Fibroblast of skin of left biceps (primary cell): ENCODE results near the gene FTL.

Experiments used
- DNase-seq, 2 experiments: peaks; one replicate each; pipeline ENCODE4 v3.0.0-alpha.2; 2013; ENCODE audit warnings: low read depth in 2 of 2

FTL gene

GRCh38 chr19:48945817-48946216 lies 19.3 kb upstream of the FTL start:
- DNase-seq, result no peak

DNA sequence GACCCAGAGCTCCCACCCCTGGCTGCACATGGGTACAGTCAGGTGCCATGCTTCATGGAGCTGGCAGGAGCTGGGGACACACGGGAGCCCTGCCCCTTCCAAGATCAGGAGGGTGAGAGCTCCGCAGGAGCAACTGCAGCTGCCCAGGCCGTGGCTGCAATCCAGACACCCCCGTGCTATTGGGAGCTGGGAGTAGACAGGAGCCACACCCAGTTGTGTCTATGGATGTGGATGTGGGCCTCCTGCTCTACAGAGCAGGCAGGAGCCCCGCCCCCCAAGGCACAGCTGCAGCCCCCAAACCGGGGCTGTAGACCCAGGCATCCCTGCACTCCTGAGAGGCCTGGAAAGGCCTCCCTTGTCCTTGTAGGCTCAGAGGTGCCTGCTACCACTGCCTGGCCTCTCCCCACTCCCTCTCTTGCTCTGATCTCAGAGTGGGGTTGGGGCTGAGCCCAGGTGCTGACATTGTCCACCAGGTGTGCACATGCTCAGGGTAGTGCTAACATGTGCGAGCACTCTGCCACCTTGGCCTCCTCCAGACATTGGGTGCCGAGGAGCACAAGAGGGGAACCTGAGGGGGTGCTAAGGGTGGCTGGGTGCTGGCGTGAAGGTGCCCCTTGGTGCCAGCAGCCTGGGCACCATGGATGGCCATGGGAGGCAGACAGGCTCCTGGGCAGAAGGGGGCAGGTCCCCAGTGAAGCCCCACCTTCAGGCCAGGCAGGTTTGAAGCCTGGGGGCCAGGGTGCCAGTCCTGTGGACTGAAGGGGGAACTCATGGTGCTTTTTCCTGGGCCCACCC lies 18.4 kb upstream of the FTL start:
- DNase-seq, result no peak

GRCh38 chr19:48947258-48947542 lies 17.9 kb upstream of the FTL start:
- no peak for DNase-seq

GRCh38 chr19:48950159-48950558 lies 14.9 kb upstream of the FTL start:
- no peak for DNase-seq

GRCh38 chr19:48950830-48951519 lies 14.1 kb upstream of the FTL start:
- DNase-seq, result no peak

- DNase-seq, result no peak
Observed at GRCh38 chr19:48953141-48953540, 12.0 kb upstream of the FTL start.

DNA sequence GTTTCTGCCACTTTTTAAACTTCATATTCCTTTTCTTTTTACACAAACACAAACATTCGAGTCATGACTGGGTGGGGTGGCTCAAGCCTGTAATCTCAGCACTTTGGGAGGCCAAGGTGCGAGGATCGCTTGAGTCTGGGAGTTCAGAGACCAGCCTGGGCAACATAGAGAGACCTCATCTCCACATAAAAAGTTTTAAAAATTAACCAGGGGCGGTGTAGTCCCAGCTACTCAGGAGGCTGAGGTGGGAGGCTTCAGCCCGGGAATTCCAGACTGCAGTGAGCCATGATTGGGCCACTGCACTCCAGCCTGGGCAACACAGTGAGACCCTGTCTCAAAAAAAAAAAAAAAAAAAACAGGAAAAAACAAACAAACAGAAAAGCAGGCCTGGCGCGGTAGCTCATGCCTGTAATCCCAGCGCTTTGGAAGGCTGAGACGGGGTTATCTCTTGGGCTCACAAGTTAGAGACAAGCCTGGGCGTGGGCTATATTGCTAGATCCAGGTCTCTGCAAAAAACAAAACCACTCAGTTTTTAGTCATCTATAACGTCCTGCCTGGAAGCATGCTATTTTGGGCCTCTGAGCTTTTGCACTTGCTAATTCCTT lies 11.0 kb upstream of the FTL start:
- no peak for DNase-seq

DNA sequence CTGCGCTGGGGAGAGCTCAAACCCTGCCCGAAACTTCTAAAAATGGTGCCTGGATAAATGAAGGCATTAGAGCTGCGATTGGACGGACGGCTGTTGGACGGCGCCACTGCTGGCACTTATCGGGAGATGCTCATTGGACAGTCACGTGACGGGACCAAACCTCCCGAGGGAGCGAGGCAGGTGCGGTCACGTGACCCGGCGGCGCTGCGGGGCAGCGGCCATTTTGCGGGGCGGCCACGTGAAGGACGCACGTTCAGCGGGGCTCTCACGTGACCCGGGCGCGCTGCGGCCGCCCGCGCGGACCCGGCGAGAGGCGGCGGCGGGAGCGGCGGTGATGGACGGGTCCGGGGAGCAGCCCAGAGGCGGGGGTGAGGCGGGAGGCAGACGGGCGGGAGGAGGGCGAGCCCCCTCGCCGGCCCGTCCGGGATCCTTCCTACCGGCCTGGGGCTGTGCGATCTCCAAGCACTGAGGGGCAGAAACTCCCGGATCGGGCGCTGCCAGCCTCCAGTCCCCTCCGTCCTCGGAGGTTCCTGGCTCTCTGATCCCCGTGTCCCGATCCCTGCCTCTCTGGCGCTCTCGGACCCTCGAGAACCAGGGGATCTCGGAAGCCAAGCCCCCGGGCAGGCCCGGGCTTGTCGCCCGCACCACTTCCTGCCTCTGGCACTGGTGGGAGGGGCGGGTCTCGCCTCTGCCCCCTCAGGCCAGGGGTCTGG lies 10.4 kb upstream of the FTL start, which contains the start of gene BAX:
Gene BAX, plus strand, starts transcription at position 281 of the 713 bp plus-strand sequence. Its CDS starts 54 bp downstream, at position 335.
- peak; percentile 86 to 88 for DNase-seq

DNA sequence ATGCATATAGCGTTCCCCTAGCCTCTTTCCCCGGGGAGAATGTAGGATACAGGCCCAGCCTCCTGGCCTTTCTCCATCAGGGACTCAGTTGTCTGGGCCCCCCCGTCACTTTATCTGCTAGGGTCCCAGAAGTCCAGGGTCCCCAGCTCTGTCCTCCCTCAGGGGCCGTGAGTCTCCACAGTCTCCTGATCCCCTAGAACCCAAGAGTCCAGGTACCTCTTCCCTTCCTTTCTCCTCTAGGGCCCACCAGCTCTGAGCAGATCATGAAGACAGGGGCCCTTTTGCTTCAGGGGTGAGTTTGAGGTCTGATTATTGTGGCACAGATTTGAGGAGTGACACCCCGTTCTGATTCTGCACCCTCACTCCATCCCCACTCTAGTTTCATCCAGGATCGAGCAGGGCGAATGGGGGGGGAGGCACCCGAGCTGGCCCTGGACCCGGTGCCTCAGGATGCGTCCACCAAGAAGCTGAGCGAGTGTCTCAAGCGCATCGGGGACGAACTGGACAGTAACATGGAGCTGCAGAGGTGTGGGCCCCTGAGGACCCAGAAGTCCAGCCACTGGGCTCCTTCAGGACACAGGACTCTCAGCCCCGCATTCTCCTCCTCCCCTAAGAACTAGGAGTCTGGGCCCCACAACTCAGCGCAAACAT lies 9.7 kb upstream of the FTL start:
- no peak for DNase-seq

- DNase-seq, result no peak
Observed at GRCh38 chr19:48958006-48958405, 7.1 kb upstream of the FTL start.

DNA sequence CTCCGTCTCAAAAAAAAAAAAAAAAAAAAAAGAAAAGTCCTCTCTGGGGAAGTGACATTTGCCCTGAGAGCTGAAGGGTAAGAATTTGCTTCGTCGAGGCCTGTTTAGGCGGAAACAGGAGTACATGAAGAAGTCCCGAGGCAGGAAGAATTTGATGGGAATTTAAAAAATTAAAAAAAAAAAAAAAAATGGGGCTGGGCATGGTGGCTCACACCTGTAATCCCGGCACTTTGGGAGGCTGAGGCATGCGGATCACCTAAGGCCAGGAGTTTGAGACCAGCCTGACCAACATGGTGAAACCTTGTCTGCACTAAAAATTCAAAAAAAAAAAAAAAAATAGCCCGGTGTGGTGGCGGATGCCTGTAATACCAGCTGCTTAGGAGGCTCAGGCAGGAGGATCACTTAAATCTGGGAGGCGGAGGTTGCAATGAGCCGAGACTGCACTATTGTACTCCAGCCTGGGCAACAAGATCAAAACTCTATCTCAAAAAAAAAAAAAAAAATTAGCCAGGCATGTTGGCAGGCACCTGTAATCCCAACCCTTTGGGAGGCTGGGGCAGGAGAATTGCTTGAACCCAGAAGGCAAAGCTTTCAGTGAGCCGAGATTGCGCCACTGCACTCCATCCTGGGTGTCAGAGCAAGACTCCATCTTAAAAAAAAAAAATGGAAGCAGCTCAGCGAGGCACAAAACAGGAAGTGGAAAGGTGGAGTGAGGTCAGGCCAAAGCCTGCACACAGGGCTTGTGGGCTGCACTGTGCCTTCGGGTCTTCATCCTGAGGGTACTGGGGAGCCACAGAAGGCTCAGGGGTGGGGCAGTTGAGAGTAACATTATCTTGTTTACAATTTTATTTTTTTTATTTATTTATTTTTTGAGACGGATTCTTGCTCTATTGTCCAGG lies 5.5 kb upstream of the FTL start:
- DNase-seq, result no peak

GRCh38 chr19:48961051-48961649 lies 4.0 kb upstream of the FTL start:
- DNase-seq, result no peak

DNA sequence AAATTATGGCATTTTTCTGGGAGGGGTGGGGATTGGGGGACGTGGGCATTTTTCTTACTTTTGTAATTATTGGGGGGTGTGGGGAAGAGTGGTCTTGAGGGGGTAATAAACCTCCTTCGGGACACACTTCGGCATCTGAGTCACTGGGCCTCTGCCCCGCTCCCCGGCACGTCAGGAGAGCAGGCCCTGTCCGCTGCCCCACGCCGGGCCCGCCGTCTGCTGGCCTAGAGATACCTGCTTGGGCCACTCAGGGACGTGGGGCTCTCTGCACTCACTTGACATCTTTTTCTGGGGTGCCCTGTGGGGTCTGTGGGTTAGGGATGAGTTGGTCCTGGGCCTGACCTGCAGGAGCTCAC lies 3.5 kb upstream of the FTL start:
- DNase-seq, result no peak

GRCh38 chr19:48962029-48962848 lies 2.9 kb upstream of the FTL start:
- DNase-seq, result no peak

- DNase-seq, result no peak
Observed at GRCh38 chr19:48962849-48963165, 2.3 kb upstream of the FTL start.

DNA sequence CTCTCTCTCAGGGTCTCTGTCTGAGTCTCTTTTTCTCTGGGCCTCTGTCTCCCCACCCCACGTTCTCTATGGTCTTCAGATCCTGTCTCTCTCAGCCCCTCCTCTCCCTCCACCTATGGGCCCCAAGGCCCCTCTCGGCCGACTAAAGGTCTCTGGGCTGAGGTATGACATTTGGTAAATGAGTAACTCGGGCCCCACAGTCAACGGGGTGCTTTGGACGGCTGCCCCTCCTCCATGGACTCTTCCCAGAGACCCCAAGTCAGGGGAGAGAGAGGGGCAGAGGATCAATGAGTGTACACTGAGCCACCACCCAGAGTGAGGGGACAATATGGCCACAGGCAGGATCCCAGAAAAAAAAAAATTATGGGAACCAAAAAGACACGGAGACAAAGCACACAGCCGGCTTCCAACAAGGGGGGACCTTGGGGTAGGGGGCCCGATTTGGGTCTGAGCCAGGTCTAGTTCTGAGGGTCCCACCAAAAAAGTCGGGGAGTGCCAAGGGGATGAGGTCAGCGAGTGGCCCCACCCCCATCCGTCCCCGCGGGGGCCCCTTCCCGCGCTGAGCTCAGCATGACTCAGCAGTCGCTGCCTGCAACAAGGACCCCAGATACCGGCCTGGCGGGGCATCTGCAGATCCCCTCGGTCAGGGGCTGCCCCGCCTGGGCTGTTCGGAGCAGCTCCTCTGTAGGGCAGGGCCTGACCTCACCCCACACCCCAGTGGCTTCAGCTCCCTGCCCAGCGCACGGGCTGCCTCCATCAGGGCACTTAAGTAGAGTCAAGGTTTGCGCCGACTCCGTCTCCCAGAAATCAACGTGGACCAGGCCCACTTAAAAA lies 1.5 kb upstream of the FTL start:
- DNase-seq, result no peak

DNA sequence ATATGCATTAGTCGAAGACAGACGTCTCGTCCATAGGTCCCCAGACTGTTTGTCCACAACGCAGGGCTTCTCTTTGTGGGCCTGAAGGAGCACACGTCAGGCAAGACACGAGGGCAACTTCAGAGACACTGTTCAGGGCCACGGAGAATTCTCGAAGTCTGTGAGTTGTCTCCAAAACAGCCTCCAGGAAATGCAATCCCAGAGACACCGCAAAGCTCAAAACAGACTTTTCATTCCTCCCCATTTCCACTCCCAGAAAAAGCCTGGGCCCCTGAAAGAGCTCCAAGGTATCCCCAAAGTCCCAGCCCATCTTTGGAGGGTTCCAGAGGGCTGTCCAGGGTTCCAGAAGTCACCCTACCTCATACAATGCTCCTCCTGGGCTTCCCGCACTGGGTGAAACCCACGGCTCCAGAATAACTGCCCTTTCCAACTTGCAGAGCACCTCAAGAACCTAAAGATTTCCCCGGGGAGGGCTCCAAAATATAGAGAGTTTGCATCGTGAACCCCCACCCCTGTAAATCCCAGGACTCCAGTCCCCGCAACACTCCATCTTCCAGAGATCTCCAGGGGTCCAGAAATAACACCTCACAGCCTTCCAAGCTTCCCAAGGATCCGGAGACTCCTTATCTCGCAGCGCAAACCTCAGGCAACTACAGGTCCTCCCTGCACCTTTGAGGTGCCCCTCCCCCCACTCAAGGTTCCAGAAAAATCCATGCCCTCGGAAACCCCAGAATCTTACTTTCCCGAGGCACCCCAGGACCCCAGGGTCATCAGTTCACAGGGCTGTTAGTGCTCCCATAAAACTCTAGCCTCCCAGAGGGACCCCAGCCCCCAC lies 687 bp upstream of the FTL start:
- no peak for DNase-seq
